Trophoblast cell (in vitro differentiated cells and primary cell): ENCODE data around the gene SHROOM2.

Experiments
- DNase-seq, 2 donors: peaks; one replicate each; pipeline ENCODE4 v3.0.0-alpha.2; 2016
- H2AFZ ChIP-seq: 2 replicates; pipeline ENCODE4 v1.6.1; 2013; ENCODE audit warnings: low read length, moderate library complexity, mild to moderate bottlenecking; ENCODE audit not compliant: insufficient read depth, poor library complexity
- H2AK5ac ChIP-seq: 2 replicates; pipeline ENCODE4 v1.6.1; 2013; ENCODE audit warnings: mild to moderate bottlenecking, low read length
- H2BK120ac ChIP-seq: 2 replicates; pipeline ENCODE4 v1.6.1; 2013; ENCODE audit warnings: low read length, mild to moderate bottlenecking, moderate library complexity; ENCODE audit not compliant: insufficient read depth, poor library complexity
- H2BK12ac ChIP-seq: 2 replicates; pipeline ENCODE4 v1.6.1; 2013; ENCODE audit warnings: mild to moderate bottlenecking, low read length, moderate library complexity
- H2BK5ac ChIP-seq: 2 replicates; pipeline ENCODE4 v1.6.1; 2013; ENCODE audit warnings: low read length, low read depth, moderate library complexity, mild to moderate bottlenecking; ENCODE audit not compliant: poor library complexity
- H3K14ac ChIP-seq: 2 replicates; pipeline ENCODE4 v1.6.1; 2013; ENCODE audit warnings: mild to moderate bottlenecking, low read length
- H3K18ac ChIP-seq: 2 replicates; pipeline ENCODE4 v1.6.1; 2013; ENCODE audit warnings: mild to moderate bottlenecking, low read length
- H3K23ac ChIP-seq: 2 replicates; pipeline ENCODE4 v1.6.1; 2013; ENCODE audit warnings: low read length
- H3K27ac ChIP-seq: 2 replicates; pipeline ENCODE4 v1.5.1; 2013; ENCODE audit warnings: low read depth, mild to moderate bottlenecking, inconsistent platforms, low read length, moderate library complexity
- H3K27me3 ChIP-seq: 2 replicates; pipeline ENCODE4 v1.6.1; 2013; ENCODE audit warnings: inconsistent platforms, mild to moderate bottlenecking, low read length, moderate library complexity; ENCODE audit not compliant: insufficient read depth
- H3K36me3 ChIP-seq, 2 experiments: 1 replicate in 1 of 2; 2 replicates in 1 of 2; pipeline ENCODE4 v1.6.1; 2013; ENCODE audit warnings: low read length in 2 of 2, mild to moderate bottlenecking in 2 of 2, moderate library complexity in 1 of 2; ENCODE audit not compliant: insufficient read depth in 2 of 2, control insufficient read depth in 1 of 2
- H3K4ac ChIP-seq: 2 replicates; pipeline ENCODE4 v1.6.1; 2013; ENCODE audit warnings: low read depth, mild to moderate bottlenecking, low read length, moderate library complexity
- H3K4me1 ChIP-seq, 2 experiments: 1 replicate in 1 of 2; 2 replicates in 1 of 2; pipeline ENCODE4 v1.6.1; 2013; ENCODE audit warnings: low read length in 2 of 2, mild to moderate bottlenecking in 2 of 2, moderate library complexity in 1 of 2; ENCODE audit not compliant: insufficient read depth in 2 of 2, control insufficient read depth in 1 of 2
- H3K4me2 ChIP-seq: 2 replicates; pipeline ENCODE4 v1.6.1; 2013; ENCODE audit warnings: inconsistent platforms, mild to moderate bottlenecking, low read length, moderate library complexity
- H3K4me3 ChIP-seq: 2 replicates; pipeline ENCODE4 v1.5.1; 2013; ENCODE audit warnings: mild to moderate bottlenecking, low read depth, low read length, inconsistent platforms
- H3K79me1 ChIP-seq: one replicate; pipeline ENCODE4 v1.6.1; 2013; ENCODE audit warnings: low read length
- H3K79me2 ChIP-seq: 2 replicates; pipeline ENCODE4 v1.6.1; 2013; ENCODE audit warnings: low read length, mild to moderate bottlenecking; ENCODE audit not compliant: control insufficient read depth, insufficient read depth, poor library complexity
- H3K9ac ChIP-seq: 2 replicates; pipeline ENCODE4 v1.6.1; 2013; ENCODE audit warnings: mild to moderate bottlenecking, low read length
- H3K9me3 ChIP-seq: 2 replicates; pipeline ENCODE4 v1.6.1; 2013; ENCODE audit warnings: low read depth, mild to moderate bottlenecking, control low read depth, inconsistent platforms, low read length; ENCODE audit not compliant: insufficient read depth
- H4K12ac ChIP-seq: 2 replicates; pipeline ENCODE4 v1.6.1; 2013; ENCODE audit warnings: low read depth, mild to moderate bottlenecking, low read length, moderate library complexity
- H4K8ac ChIP-seq: 2 replicates; pipeline ENCODE4 v1.6.1; 2013; ENCODE audit warnings: low read depth, mild to moderate bottlenecking, low read length, moderate library complexity
- H4K91ac ChIP-seq: one replicate; pipeline ENCODE4 v1.6.1; 2013; ENCODE audit warnings: low read depth, mild to moderate bottlenecking, low read length, moderate library complexity
- WGBS: extraction: QIAGEN DNeasy Blood & Tissue Kit; methylation state at CpG from one replicate; pipeline ENCODE4 v1.1.7; 2013; ENCODE audit warnings: missing lambda C conversion rate; ENCODE audit not compliant: insufficient read length, insufficient coverage; ENCODE audit errors: extremely low coverage; 5-methylcytosine and 5-hydroxymethylcytosine counted together

SHROOM2 gene

GRCh38 chrX:9909254-9909653, 123.0 kb downstream of the SHROOM2 start:
- Histone ChIP-seq H2BK12ac (no peak overlapping the region), H3K4me2 (no peak overlapping the region), H2BK120ac (no peak overlapping the region), H3K23ac (no peak overlapping the region), H4K91ac (no peak overlapping the region), H3K36me3 (peaks cover 2 to 9% of the 10 kb centered on the region in 2 experiments), H3K9me3 (no peaks in the 10 kb centered on the region), H3K79me2 (peaks cover 5% of the 10 kb centered on the region), H3K27ac (no peak overlapping the region), H4K12ac (no peak overlapping the region), H3K27me3 (no peaks in the 10 kb centered on the region), H3K18ac (no peak overlapping the region), H2AFZ (no peak overlapping the region), H3K9ac (no peak overlapping the region), H2BK5ac (no peak overlapping the region), H3K14ac (no peak overlapping the region), H2AK5ac (no peak overlapping the region), H4K8ac (no peak overlapping the region), H3K4me3 (no peak overlapping the region), H3K4ac (no peak overlapping the region), H3K79me1 (peaks cover 6% of the 10 kb centered on the region), H3K4me1 (peaks cover 11 to 18% of the 10 kb centered on the region in 2 experiments)
- DNase-seq = no peak
- WGBS = no CpG with 5 or more reads among the region's 6 CpGs

GRCh38 chrX:9911487-9911886, 125.3 kb downstream of the SHROOM2 start:
- no peaks in the 10 kb centered on the region for H3K27me3 ChIP-seq
- no peak overlapping the region for H3K14ac ChIP-seq
- peaks cover 0 to 5% of the 10 kb centered on the region in 2 experiments for H3K36me3 ChIP-seq
- H3K18ac ChIP-seq = no peak overlapping the region
- no peak overlapping the region for H2AK5ac ChIP-seq
- no peak overlapping the region for H4K91ac ChIP-seq
- no peak overlapping the region for H3K9ac ChIP-seq
- H2BK120ac ChIP-seq = no peak overlapping the region
- no CpG with 5 or more reads among the region's 7 CpGs for WGBS
- peak overlapping the region; percentile 2 for H3K4ac ChIP-seq
- H4K12ac ChIP-seq = no peak overlapping the region
- H3K9me3 ChIP-seq = no peaks in the 10 kb centered on the region
- H3K79me2 ChIP-seq = peaks cover 7% of the 10 kb centered on the region
- H2BK12ac ChIP-seq = no peak overlapping the region
- no peak overlapping the region for H3K4me3 ChIP-seq
- H3K4me2 ChIP-seq = no peak overlapping the region
- DNase-seq = peak; percentile 33 to 73
- H2AFZ ChIP-seq = no peak overlapping the region
- H3K27ac ChIP-seq = no peak overlapping the region
- H3K4me1 ChIP-seq = peaks cover 11 to 18% of the 10 kb centered on the region in 2 experiments
- peaks cover 6% of the 10 kb centered on the region for H3K79me1 ChIP-seq
- no peak overlapping the region for H3K23ac ChIP-seq
- H2BK5ac ChIP-seq = no peak overlapping the region
- H4K8ac ChIP-seq = no peak overlapping the region

- no peak overlapping the region for H2AFZ ChIP-seq
- H3K36me3 ChIP-seq = peaks cover 0 to 5% of the 10 kb centered on the region in 2 experiments
- peak overlapping the region; percentile 94 for H2BK120ac ChIP-seq
- no peak overlapping the region for H3K4me3 ChIP-seq
- peak overlapping the region; percentile 16 for H4K8ac ChIP-seq
- H2BK12ac ChIP-seq = peak overlapping the region; percentile 85
- H3K27me3 ChIP-seq = no peaks in the 10 kb centered on the region
- H3K9me3 ChIP-seq = no peaks in the 10 kb centered on the region
- peak overlapping the region; percentile 62 for H4K91ac ChIP-seq
- WGBS = no CpG with 5 or more reads among the region's 31 CpGs
- peak overlapping the region; percentile 74 for H3K27ac ChIP-seq
- H3K14ac ChIP-seq = peak overlapping the region; percentile 75
- peak overlapping the region; percentile 89 for H3K18ac ChIP-seq
- no peak overlapping the region for H3K9ac ChIP-seq
- H4K12ac ChIP-seq = peak overlapping the region; percentile 66
- H3K79me1 ChIP-seq = peaks cover 6% of the 10 kb centered on the region
- peak overlapping the region; percentile 14 for H2BK5ac ChIP-seq
- peaks cover 7% of the 10 kb centered on the region for H3K79me2 ChIP-seq
- H3K4ac ChIP-seq = peak overlapping the region; percentile 25
- peak overlapping the region; percentile 84 for H2AK5ac ChIP-seq
- no peak for DNase-seq
- H3K4me1 ChIP-seq = peaks cover 7 to 15% of the 10 kb centered on the region in 2 experiments
- no peak overlapping the region for H3K23ac ChIP-seq
- H3K4me2 ChIP-seq = no peak overlapping the region
These were observed 126.3 kb downstream of the SHROOM2 start for GRCh38 chrX:9912351-9913145.

- Histone ChIP-seq H4K8ac (no peak overlapping the region), H2BK120ac (no peak overlapping the region), H4K12ac (no peak overlapping the region), H3K9me3 (no peaks in the 10 kb centered on the region), H3K18ac (no peak overlapping the region), H3K36me3 (peaks cover 0 to 5% of the 10 kb centered on the region in 2 experiments), H3K27me3 (no peaks in the 10 kb centered on the region), H3K9ac (no peak overlapping the region), H2AFZ (no peak overlapping the region), H4K91ac (no peak overlapping the region), H2BK12ac (no peak overlapping the region), H2BK5ac (no peak overlapping the region), H3K4ac (no peak overlapping the region), H3K4me2 (no peak overlapping the region), H3K4me3 (no peak overlapping the region), H3K79me2 (peaks cover 7% of the 10 kb centered on the region), H3K79me1 (peaks cover 6% of the 10 kb centered on the region), H3K14ac (no peak overlapping the region), H2AK5ac (no peak overlapping the region), H3K4me1 (peaks cover 11 to 15% of the 10 kb centered on the region in 2 experiments), H3K23ac (no peak overlapping the region), H3K27ac (no peak overlapping the region)
- no CpG with 5 or more reads among the region's 4 CpGs for WGBS
- peak; percentile 44 to 79 for DNase-seq
These were observed 126.9 kb downstream of the SHROOM2 start for GRCh38 chrX:9913146-9913433.
